Neural progenitor cell (in vitro differentiated cells): ENCODE data around the gene MPP4. TPM values are rescaled to one million over a fixed set of nuclear protein-coding genes. Genes with fewer than 3 reads are reported as not detected.

Source experiments
- DNase-seq: peaks from one replicate; pipeline ENCODE4 v3.0.0-alpha.2; 2016; ENCODE audit warnings: low spot score
- H2AFZ ChIP-seq: fragments of 200-600 bp; sonication (generic); replicated peaks from 2 replicates; pipeline ENCODE4 v1.6.1; 2016; ENCODE audit warnings: antibody characterized with exemption
- H3F3A ChIP-seq: fragments of 200-600 bp; sonication (generic); 2 replicates; pipeline ENCODE4 v1.6.1; 2016; ENCODE audit warnings: antibody characterized with exemption, low read depth
- H3K27ac ChIP-seq: fragments of 200-600 bp; sonication (generic); 2 replicates; pipeline ENCODE4 v1.5.1; 2016; ENCODE audit warnings: mild to moderate bottlenecking
- H3K27me3 ChIP-seq: fragments of 200-600 bp; sonication (generic); 2 replicates; pipeline ENCODE4 v1.6.1; 2016; ENCODE audit warnings: mild to moderate bottlenecking, moderate library complexity
- H3K36me3 ChIP-seq: fragments of 200-600 bp; sonication (generic); 2 replicates; pipeline ENCODE4 v1.5.1; 2016
- H3K4me1 ChIP-seq: fragments of 200-600 bp; sonication (generic); 2 replicates; pipeline ENCODE4 v1.6.1; 2016; ENCODE audit warnings: mixed run types
- H3K4me2 ChIP-seq: fragments of 200-600 bp; sonication (generic); 2 replicates; pipeline ENCODE4 v1.6.1; 2016
- H3K4me3 ChIP-seq: fragments of 200-600 bp; sonication (generic); 2 replicates; pipeline ENCODE4 v1.5.1; 2016
- H3K79me2 ChIP-seq: fragments of 200-600 bp; sonication (generic); 2 replicates; pipeline ENCODE4 v1.6.1; 2016; ENCODE audit warnings: low read depth
- H3K9ac ChIP-seq: fragments of 200-600 bp; sonication (generic); 2 replicates; pipeline ENCODE4 v1.6.1; 2016
- H3K9me3 ChIP-seq: fragments of 200-600 bp; sonication (generic); 2 replicates; pipeline ENCODE4 v1.5.1; 2016; ENCODE audit warnings: low read depth
- H4K20me1 ChIP-seq: fragments of 200-600 bp; sonication (generic); 2 replicates; pipeline ENCODE4 v1.6.1; 2016; ENCODE audit warnings: low read depth
- H3K27ac Mint-ChIP-seq: 3 replicates; pipeline ENCODE4 v1.8.0; 2021; ENCODE audit warnings: mixed read lengths
- H3K27me3 Mint-ChIP-seq: 2 replicates; pipeline ENCODE4 v1.8.0; 2022; ENCODE audit warnings: low read depth, mild to moderate bottlenecking, inconsistent platforms, moderate library complexity, mixed read lengths; ENCODE audit not compliant: insufficient read depth
- H3K36me3 Mint-ChIP-seq: 3 replicates; pipeline ENCODE4 v1.8.0; 2021; ENCODE audit warnings: mixed read lengths
- H3K4me1 Mint-ChIP-seq: 3 replicates; pipeline ENCODE4 v1.8.0; 2021; ENCODE audit warnings: mixed read lengths
- H3K4me3 Mint-ChIP-seq: 3 replicates; pipeline ENCODE4 v1.8.0; 2021; ENCODE audit warnings: mild to moderate bottlenecking, moderate library complexity, mixed read lengths
- H3K9me3 Mint-ChIP-seq: 3 replicates; pipeline ENCODE4 v1.8.0; 2020; ENCODE audit warnings: mixed read lengths
- EZH2 ChIP-seq: fragments of 200-600 bp; sonication (generic); IDR thresholded peaks from 2 replicates; pipeline ENCODE4 v1.6.1; 2017; ENCODE audit warnings: antibody characterized with exemption, mild to moderate bottlenecking, moderate library complexity
- EZH2phosphoT487 ChIP-seq: fragments of 200-600 bp; sonication (generic); IDR thresholded peaks from 2 replicates; pipeline ENCODE4 v1.6.1; 2017; ENCODE audit warnings: antibody characterized with exemption
- total RNA-seq: library from RNA; depleted of rRNA; stranded (reverse); fragments of >200 nt; gene quantifications from 2 replicates; pipeline ENCODE4 v1.2.3, GENCODE V29; 2015; ENCODE audit warnings: low replicate concordance
- TF ChIP-seq, protein P1 (sequence below): fragments of 200-600 bp; sonication (generic); IDR thresholded peaks from 2 replicates; pipeline ENCODE4 v1.5.1; 2017; ENCODE audit warnings: antibody characterized with exemption, mild to moderate bottlenecking

Gene MPP4
- total RNA-seq, 1 donor from 2014 or later: not detected

GRCh38 chr2:201668402-201668910 lies 30.0 kb downstream of the MPP4 start:
- no peak for DNase-seq
- H3K27ac ChIP-seq: no peak overlapping the region
- Mint-ChIP-seq H3K36me3 (no peaks in the 10 kb centered on the region), H3K4me3 (no peak overlapping the region), H3K9me3 (no peaks in the 10 kb centered on the region), H3K4me1 (no peaks in the 10 kb centered on the region), H3K27ac (no peak overlapping the region), H3K27me3 (peaks cover 4% of the 10 kb centered on the region)
- no peaks in the 10 kb centered on the region for H3K9me3 ChIP-seq
- no peaks in the 10 kb centered on the region for H3K36me3 ChIP-seq
- H3K4me3 ChIP-seq: no peak overlapping the region
- H3F3A ChIP-seq: no peaks in the 10 kb centered on the region
- H4K20me1 ChIP-seq: no peaks in the 10 kb centered on the region
- no peaks in the 10 kb centered on the region for H3K27me3 ChIP-seq
- no peak overlapping the region for H3K9ac ChIP-seq
- no peaks in the 10 kb centered on the region for H3K79me2 ChIP-seq
- TF ChIP-seq, protein P1, sequence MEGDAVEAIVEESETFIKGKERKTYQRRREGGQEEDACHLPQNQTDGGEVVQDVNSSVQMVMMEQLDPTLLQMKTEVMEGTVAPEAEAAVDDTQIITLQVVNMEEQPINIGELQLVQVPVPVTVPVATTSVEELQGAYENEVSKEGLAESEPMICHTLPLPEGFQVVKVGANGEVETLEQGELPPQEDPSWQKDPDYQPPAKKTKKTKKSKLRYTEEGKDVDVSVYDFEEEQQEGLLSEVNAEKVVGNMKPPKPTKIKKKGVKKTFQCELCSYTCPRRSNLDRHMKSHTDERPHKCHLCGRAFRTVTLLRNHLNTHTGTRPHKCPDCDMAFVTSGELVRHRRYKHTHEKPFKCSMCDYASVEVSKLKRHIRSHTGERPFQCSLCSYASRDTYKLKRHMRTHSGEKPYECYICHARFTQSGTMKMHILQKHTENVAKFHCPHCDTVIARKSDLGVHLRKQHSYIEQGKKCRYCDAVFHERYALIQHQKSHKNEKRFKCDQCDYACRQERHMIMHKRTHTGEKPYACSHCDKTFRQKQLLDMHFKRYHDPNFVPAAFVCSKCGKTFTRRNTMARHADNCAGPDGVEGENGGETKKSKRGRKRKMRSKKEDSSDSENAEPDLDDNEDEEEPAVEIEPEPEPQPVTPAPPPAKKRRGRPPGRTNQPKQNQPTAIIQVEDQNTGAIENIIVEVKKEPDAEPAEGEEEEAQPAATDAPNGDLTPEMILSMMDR: no peak
- TF ChIP-seq EZH2phosphoT487 (no peak), EZH2 (no peak)
- no peaks in the 10 kb centered on the region for H3K4me1 ChIP-seq
- no peak overlapping the region for H3K4me2 ChIP-seq
- peak overlapping the region; percentile 57 for H2AFZ ChIP-seq

- Histone ChIP-seq H3K79me2 (no peaks in the 10 kb centered on the region), H3F3A (no peaks in the 10 kb centered on the region), H3K4me3 (no peak overlapping the region), H3K9ac (no peak overlapping the region), H3K27ac (no peak overlapping the region), H2AFZ (no peak overlapping the region), H3K4me1 (no peaks in the 10 kb centered on the region), H3K27me3 (no peaks in the 10 kb centered on the region), H3K9me3 (no peaks in the 10 kb centered on the region), H3K36me3 (no peaks in the 10 kb centered on the region), H4K20me1 (no peaks in the 10 kb centered on the region), H3K4me2 (no peak overlapping the region)
- H3K36me3 Mint-ChIP-seq: no peaks in the 10 kb centered on the region
- H3K4me3 Mint-ChIP-seq: no peak overlapping the region
- H3K27ac Mint-ChIP-seq: no peak overlapping the region
- H3K27me3 Mint-ChIP-seq: no peaks in the 10 kb centered on the region
- TF ChIP-seq, protein P1: no peak
- no peak for TF ChIP-seq EZH2phosphoT487
- TF ChIP-seq EZH2: no peak
- no peak for DNase-seq
- no peaks in the 10 kb centered on the region for H3K4me1 Mint-ChIP-seq
- H3K9me3 Mint-ChIP-seq: no peaks in the 10 kb centered on the region
Measured at GRCh38 chr2:201664334-201664733, 34.1 kb downstream of the MPP4 start.

GRCh38 chr2:201661366-201661765 lies 37.1 kb downstream of the MPP4 start:
- H3K4me3 ChIP-seq: no peak overlapping the region
- no peak for TF ChIP-seq EZH2phosphoT487
- no peak overlapping the region for H3K27ac Mint-ChIP-seq
- H3K36me3 ChIP-seq: no peaks in the 10 kb centered on the region
- H3K36me3 Mint-ChIP-seq: no peaks in the 10 kb centered on the region
- H3K27me3 ChIP-seq: no peaks in the 10 kb centered on the region
- peak overlapping the region; percentile 94 for H2AFZ ChIP-seq
- H3K79me2 ChIP-seq: no peaks in the 10 kb centered on the region
- H3K4me1 Mint-ChIP-seq: no peaks in the 10 kb centered on the region
- H3K9me3 ChIP-seq: no peaks in the 10 kb centered on the region
- H3K27ac ChIP-seq: no peak overlapping the region
- H4K20me1 ChIP-seq: no peaks in the 10 kb centered on the region
- no peaks in the 10 kb centered on the region for H3K27me3 Mint-ChIP-seq
- H3K9me3 Mint-ChIP-seq: no peaks in the 10 kb centered on the region
- H3K4me2 ChIP-seq: no peak overlapping the region
- H3K4me3 Mint-ChIP-seq: no peak overlapping the region
- no peaks in the 10 kb centered on the region for H3K4me1 ChIP-seq
- H3F3A ChIP-seq: no peaks in the 10 kb centered on the region
- DNase-seq: no peak
- H3K9ac ChIP-seq: no peak overlapping the region

GRCh38 chr2:201660293-201660895 lies 38.0 kb downstream of the MPP4 start:
- no peak for DNase-seq
- no peaks in the 10 kb centered on the region for H3K9me3 Mint-ChIP-seq
- H3K9me3 ChIP-seq: no peaks in the 10 kb centered on the region
- no peak overlapping the region for H3K4me3 Mint-ChIP-seq
- H3K27me3 Mint-ChIP-seq: no peaks in the 10 kb centered on the region
- no peaks in the 10 kb centered on the region for H3K4me1 ChIP-seq
- no peak overlapping the region for H3K9ac ChIP-seq
- H3K27me3 ChIP-seq: no peaks in the 10 kb centered on the region
- H3K27ac Mint-ChIP-seq: no peak overlapping the region
- H3K4me1 Mint-ChIP-seq: no peaks in the 10 kb centered on the region
- no peak overlapping the region for H3K4me2 ChIP-seq
- H3K4me3 ChIP-seq: no peak overlapping the region
- H4K20me1 ChIP-seq: no peaks in the 10 kb centered on the region
- H3K27ac ChIP-seq: no peak overlapping the region
- no peaks in the 10 kb centered on the region for H3K36me3 ChIP-seq
- H3K36me3 Mint-ChIP-seq: no peaks in the 10 kb centered on the region
- no peaks in the 10 kb centered on the region for H3K79me2 ChIP-seq
- TF ChIP-seq EZH2 (no peak), EZH2phosphoT487 (no peak)
- TF ChIP-seq, protein P1: no peak
- H3F3A ChIP-seq: no peaks in the 10 kb centered on the region
- H2AFZ ChIP-seq: peak overlapping the region; percentile 42
